Measurements from ENCODE around the gene PYGB. TPM values are rescaled to one million over a fixed set of nuclear protein-coding genes. Genes with fewer than 3 reads are reported as not detected.

The PYGB gene
- 109 TPM for total RNA-seq

GRCh38 chr20:25247956-25248785 is at the start of gene PYGB:
Gene PYGB (plus strand): TSS chr20:25248085. CDS start chr20:25248179, 94 bp downstream.
- peak; percentile 79 for DNase-seq (ENCODE audit: low spot score)

- no peak for DNase-seq (ENCODE audit: low spot score)
Observed at GRCh38 chr20:25198663-25199383, 49.1 kb upstream of the PYGB start.

GRCh38 chr20:25199473-25200260 is 48.2 kb upstream of the PYGB start:
- no peak for DNase-seq (ENCODE audit: low spot score)

GRCh38 chr20:25203089-25203488 is 44.8 kb upstream of the PYGB start:
- no peak for DNase-seq (ENCODE audit: low spot score)

- DNase-seq (ENCODE audit: low spot score) = no peak
Observed at GRCh38 chr20:25203871-25204320, 44.0 kb upstream of the PYGB start.

- DNase-seq (ENCODE audit: low spot score) = no peak
Observed at GRCh38 chr20:25204550-25205276, 43.2 kb upstream of the PYGB start.

GRCh38 chr20:25205277-25206062 is 42.4 kb upstream of the PYGB start:
- no peak for DNase-seq (ENCODE audit: low spot score)

- no peak for DNase-seq (ENCODE audit: low spot score)
Observed at GRCh38 chr20:25206063-25206403, 41.9 kb upstream of the PYGB start.

- peak; percentile 2 for DNase-seq (ENCODE audit: low spot score)
Observed at GRCh38 chr20:25206548-25206947, 41.3 kb upstream of the PYGB start.

- no peak for DNase-seq (ENCODE audit: low spot score)
Observed at GRCh38 chr20:25207149-25207959, 40.5 kb upstream of the PYGB start.

GRCh38 chr20:25207960-25208534 is 39.8 kb upstream of the PYGB start:
- peak; percentile 25 for DNase-seq (ENCODE audit: low spot score)

GRCh38 chr20:25209400-25209799 is 38.5 kb upstream of the PYGB start:
- DNase-seq (ENCODE audit: low spot score) = no peak

GRCh38 chr20:25209911-25210310 is 38.0 kb upstream of the PYGB start:
- DNase-seq (ENCODE audit: low spot score) = no peak

GRCh38 chr20:25211273-25211672 is 36.6 kb upstream of the PYGB start:
- no peak for DNase-seq (ENCODE audit: low spot score)

- DNase-seq (ENCODE audit: low spot score) = no peak
Observed at GRCh38 chr20:25212242-25212641, 35.6 kb upstream of the PYGB start.

GRCh38 chr20:25213566-25214425 is 34.1 kb upstream of the PYGB start:
- DNase-seq (ENCODE audit: low spot score) = no peak

- DNase-seq (ENCODE audit: low spot score) = no peak
Observed at GRCh38 chr20:25214426-25214790, 33.5 kb upstream of the PYGB start.

GRCh38 chr20:25214819-25215218 is 33.1 kb upstream of the PYGB start:
- no peak for DNase-seq (ENCODE audit: low spot score)

GRCh38 chr20:25215521-25215920 is 32.4 kb upstream of the PYGB start:
- DNase-seq (ENCODE audit: low spot score) = no peak
